DMS114 treated with DMSO at 0.1 percent for 48 hours (cell line): Measurements from ENCODE around the gene ZNF74.
A peak's percentile ranks its signal among the peaks of the same experiment; 100 is the strongest.
"Not testable (repeated sequence)": the region's sequence is repeated elsewhere in the genome, so short reads cannot be mapped to it uniquely, and the experiment has no call there.

Experiments used
- DNase-seq: peaks from one replicate; lab custom pipeline; 2025; ENCODE audit not compliant: unreplicated experiment; lab: John Stamatoyannopoulos, UW

Gene ZNF74

GRCh38 chr22:20441631-20442484, 47.9 kb downstream of the ZNF74 start:
- no peak for DNase-seq

- DNase-seq: no peak
These were observed 48.7 kb downstream of the ZNF74 start for GRCh38 chr22:20442485-20443284.

- DNase-seq: no peak
These were observed 50.4 kb downstream of the ZNF74 start for GRCh38 chr22:20444325-20444724.

- DNase-seq: no peak
These were observed 52.5 kb downstream of the ZNF74 start for GRCh38 chr22:20446383-20446970.

- DNase-seq: no peak
These were observed 54.7 kb downstream of the ZNF74 start for GRCh38 chr22:20448630-20449029.

GRCh38 chr22:20449819-20450550, 56.0 kb downstream of the ZNF74 start:
- DNase-seq: no peak

- DNase-seq: no peak
These were observed 56.6 kb downstream of the ZNF74 start for GRCh38 chr22:20450551-20450906.

- DNase-seq: not testable (repeated sequence)
These were observed 57.3 kb downstream of the ZNF74 start for GRCh38 chr22:20451129-20451778.

- DNase-seq: no peak
These were observed 58.0 kb downstream of the ZNF74 start for GRCh38 chr22:20451920-20452319.

- DNase-seq: no peak
These were observed 59.3 kb downstream of the ZNF74 start for GRCh38 chr22:20453222-20453621.

GRCh38 chr22:20455709-20456063, 61.7 kb downstream of the ZNF74 start:
- no peak for DNase-seq

GRCh38 chr22:20456064-20456721, 62.2 kb downstream of the ZNF74 start:
- peak; percentile 44 for DNase-seq

- no peak for DNase-seq
These were observed 62.7 kb downstream of the ZNF74 start for GRCh38 chr22:20456722-20457076.

- no peak for DNase-seq
These were observed 63.7 kb downstream of the ZNF74 start for GRCh38 chr22:20457506-20458240.
